H9 (cell line): ENCODE data around the gene RSBN1. TPM values are rescaled to one million over a fixed set of nuclear protein-coding genes. Genes with fewer than 3 reads are reported as not detected.

ENCODE experiments used
- DNase-seq: peaks from one replicate; pipeline ENCODE4 v3.0.0-alpha.2; 2017
- H2AFZ ChIP-seq: one replicate; pipeline ENCODE4 v1.6.1; 2013; ENCODE audit warnings: mild to moderate bottlenecking, low read length, control low read depth, moderate library complexity
- H2AK5ac ChIP-seq: 2 replicates; pipeline ENCODE4 v1.6.1; 2013; ENCODE audit warnings: low read length, control low read depth, mixed read lengths; ENCODE audit not compliant: insufficient read length
- H2BK120ac ChIP-seq: one replicate; pipeline ENCODE4 v1.6.1; 2013; ENCODE audit warnings: low read depth, mild to moderate bottlenecking, low read length, control low read depth, inconsistent platforms; ENCODE audit not compliant: poor library complexity, severe bottlenecking
- H2BK12ac ChIP-seq: 2 replicates; pipeline ENCODE4 v1.6.1; 2013; ENCODE audit warnings: low read length, control low read depth, mixed read lengths, low read depth; ENCODE audit not compliant: insufficient read length
- H2BK15ac ChIP-seq: 2 replicates; pipeline ENCODE4 v1.6.1; 2013; ENCODE audit warnings: low read depth, low read length, control low read depth
- H2BK20ac ChIP-seq: one replicate; pipeline ENCODE4 v1.6.1; 2013; ENCODE audit warnings: low read depth, mild to moderate bottlenecking, low read length, control low read depth, inconsistent platforms; ENCODE audit not compliant: poor library complexity, severe bottlenecking
- H2BK5ac ChIP-seq: 2 replicates; pipeline ENCODE4 v1.6.1; 2013; ENCODE audit warnings: low read length, control low read depth, mixed read lengths; ENCODE audit not compliant: insufficient read length
- H3K14ac ChIP-seq: 2 replicates; pipeline ENCODE4 v1.6.1; 2013; ENCODE audit warnings: low read length, control low read depth; ENCODE audit not compliant: insufficient read depth
- H3K18ac ChIP-seq: 2 replicates; pipeline ENCODE4 v1.6.1; 2013; ENCODE audit warnings: low read depth, mild to moderate bottlenecking, mixed read lengths, low read length, control low read depth; ENCODE audit not compliant: insufficient read length
- H3K23ac ChIP-seq: 2 replicates; pipeline ENCODE4 v1.6.1; 2013; ENCODE audit warnings: low read length, control low read depth, mixed read lengths, low read depth; ENCODE audit not compliant: insufficient read length
- H3K23me2 ChIP-seq: 2 replicates; pipeline ENCODE4 v1.6.1; 2013; ENCODE audit warnings: low read depth, mild to moderate bottlenecking, mixed read lengths, low read length, control low read depth; ENCODE audit not compliant: insufficient read length, poor library complexity, severe bottlenecking
- H3K27ac ChIP-seq: 2 replicates; pipeline ENCODE4 v1.5.1; 2013; ENCODE audit warnings: low read length, control low read depth, mixed read lengths, low read depth; ENCODE audit not compliant: insufficient read length
- H3K27me3 ChIP-seq: 2 replicates; pipeline ENCODE4 v1.6.1; 2013; ENCODE audit warnings: low read length, control low read depth, inconsistent platforms; ENCODE audit not compliant: insufficient read depth
- H3K4ac ChIP-seq: 2 replicates; pipeline ENCODE4 v1.6.1; 2013; ENCODE audit warnings: low read depth, mild to moderate bottlenecking, control low read depth, inconsistent platforms, low read length, moderate library complexity
- H3K4me1 ChIP-seq: 2 replicates; pipeline ENCODE4 v1.6.1; 2013; ENCODE audit warnings: low read length, control low read depth, inconsistent platforms; ENCODE audit not compliant: insufficient read depth
- H3K4me2 ChIP-seq: 2 replicates; pipeline ENCODE4 v1.6.1; 2013; ENCODE audit warnings: low read length, control low read depth, mixed read lengths; ENCODE audit not compliant: insufficient read length, insufficient read depth
- H3K56ac ChIP-seq: 2 replicates; pipeline ENCODE4 v1.6.1; 2013; ENCODE audit warnings: low read depth, mild to moderate bottlenecking, mixed read lengths, low read length, control low read depth; ENCODE audit not compliant: insufficient read length
- H3K79me1 ChIP-seq: 2 replicates; pipeline ENCODE4 v1.6.1; 2013; ENCODE audit warnings: low read depth, mild to moderate bottlenecking, moderate library complexity, low read length, control low read depth, inconsistent platforms; ENCODE audit not compliant: insufficient read depth, poor library complexity, severe bottlenecking
- H3K79me2 ChIP-seq: 2 replicates; pipeline ENCODE4 v1.6.1; 2013; ENCODE audit warnings: low read length, control low read depth, inconsistent platforms; ENCODE audit not compliant: insufficient read depth
- H3K9ac ChIP-seq: 2 replicates; pipeline ENCODE4 v1.6.1; 2013; ENCODE audit warnings: low read length, control low read depth, mixed read lengths; ENCODE audit not compliant: insufficient read length; ENCODE audit errors: extremely low read depth
- H3K9me3 ChIP-seq: one replicate; pipeline ENCODE4 v1.6.1; 2013; ENCODE audit warnings: low read depth, low read length, inconsistent platforms; ENCODE audit not compliant: control insufficient read depth
- H3T11ph ChIP-seq: one replicate; pipeline ENCODE4 v1.6.1; 2013; ENCODE audit warnings: mild to moderate bottlenecking, low read length, control low read depth, inconsistent platforms
- H4K20me1 ChIP-seq: one replicate; pipeline ENCODE4 v1.6.1; 2013; ENCODE audit not compliant: control insufficient read depth, insufficient read length, insufficient read depth
- H4K5ac ChIP-seq: 2 replicates; pipeline ENCODE4 v1.6.1; 2013; ENCODE audit warnings: low read depth, mild to moderate bottlenecking, mixed read lengths, low read length, control low read depth; ENCODE audit not compliant: insufficient read length
- H4K8ac ChIP-seq: replicated peaks from 2 replicates; pipeline ENCODE4 v1.6.1; 2013; ENCODE audit warnings: low read length, control low read depth, mixed read lengths, low read depth; ENCODE audit not compliant: insufficient read length
- H4K91ac ChIP-seq: 2 replicates; pipeline ENCODE4 v1.6.1; 2013; ENCODE audit warnings: low read depth, mild to moderate bottlenecking, moderate library complexity, mixed read lengths, low read length, control low read depth; ENCODE audit not compliant: insufficient read length
- H3K27ac Mint-ChIP-seq, 3 experiments: 2 replicates in 2 of 3; 3 replicates in 1 of 3; pipeline ENCODE4 v1.8.0; 2020 to 2021; ENCODE audit warnings: mixed read lengths in 3 of 3, mild to moderate bottlenecking in 1 of 3, moderate library complexity in 1 of 3
- H3K27me3 Mint-ChIP-seq: 2 replicates; pipeline ENCODE4 v1.8.0; 2021; ENCODE audit warnings: low read depth, mild to moderate bottlenecking, moderate library complexity, mixed read lengths
- H3K36me3 Mint-ChIP-seq, 3 experiments: 2 replicates in 2 of 3; 3 replicates in 1 of 3; pipeline ENCODE4 v1.8.0; 2020 to 2021; ENCODE audit warnings: low read depth in 3 of 3, mixed read lengths in 3 of 3; ENCODE audit not compliant: insufficient read depth in 1 of 3
- H3K4me1 Mint-ChIP-seq, 2 experiments: 2 replicates each; pipeline ENCODE4 v1.8.0; 2020; ENCODE audit warnings: mixed read lengths in 2 of 2
- H3K4me3 Mint-ChIP-seq, 2 experiments: 2 replicates in 1 of 2; 3 replicates in 1 of 2; pipeline ENCODE4 v1.8.0; 2020 to 2021; ENCODE audit warnings: mild to moderate bottlenecking in 2 of 2, mixed read lengths in 2 of 2, moderate library complexity in 1 of 2
- H3K9me3 Mint-ChIP-seq, 2 experiments: 2 replicates in 1 of 2; 3 replicates in 1 of 2; pipeline ENCODE4 v1.8.0; 2020; ENCODE audit warnings: mild to moderate bottlenecking in 2 of 2, mixed read lengths in 2 of 2, moderate library complexity in 1 of 2
- WGBS: extraction: QIAGEN DNeasy Blood & Tissue Kit; methylation state at CpG from one replicate; pipeline ENCODE4 v1.1.7; 2013; ENCODE audit warnings: missing lambda C conversion rate, low lambda C conversion rate, mixed read lengths; ENCODE audit not compliant: insufficient read length; ENCODE audit errors: extremely low coverage; 5-methylcytosine and 5-hydroxymethylcytosine counted together
- total RNA-seq: library from RNA; stranded (reverse); gene quantifications from 2 replicates; pipeline ENCODE4 v1.2.1, GENCODE V29; 2021
- TF ChIP-seq, protein P1 (sequence below): fragments of 200-600 bp; sonication (generic); conservative IDR thresholded peaks from 3 replicates; pipeline ENCODE4 v1.8.0; 2021; ENCODE audit warnings: antibody characterized with exemption, mild to moderate bottlenecking

RSBN1 gene
- total RNA-seq, 1 experiment from 2014 or later, result 11.0 TPM

DNA sequence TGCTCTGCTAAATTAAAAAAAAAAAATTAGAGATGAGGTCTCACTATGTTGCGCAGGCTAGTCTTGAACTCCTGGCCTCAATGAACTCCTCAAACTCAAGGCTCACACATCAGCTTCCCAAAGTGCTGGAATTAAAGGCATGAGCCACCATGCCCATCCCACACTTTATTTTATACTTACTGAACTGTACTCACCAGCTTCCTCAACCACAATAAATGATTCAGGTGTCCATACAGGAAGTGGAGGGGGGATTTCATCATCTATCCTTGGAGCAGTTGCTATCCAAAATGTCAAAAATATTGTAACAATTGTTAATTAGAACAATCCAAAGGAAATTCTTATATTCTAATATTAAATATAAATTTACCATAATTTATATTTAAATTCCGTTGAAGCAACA, 22.4 kb upstream of the RSBN1 start:
- no peaks in the 10 kb centered on the region for H3K23me2 ChIP-seq
- H3K79me2 ChIP-seq, result no peaks in the 10 kb centered on the region
- no peak overlapping the region for H2AFZ ChIP-seq
- no peak overlapping the region for H3K27ac ChIP-seq
- Mint-ChIP-seq H3K27ac (no peak overlapping the region), H3K4me1 (no peaks in the 10 kb centered on the region), H3K27me3 (peaks cover 6% of the 10 kb centered on the region), H3K36me3 (no peaks in the 10 kb centered on the region), H3K4me3 (no peak overlapping the region), H3K9me3 (no peaks in the 10 kb centered on the region)
- H3K14ac ChIP-seq, result no peak overlapping the region
- H2AK5ac ChIP-seq, result no peak overlapping the region
- no peaks in the 10 kb centered on the region for H4K20me1 ChIP-seq
- H3K56ac ChIP-seq, result no peak overlapping the region
- no peak overlapping the region for H3T11ph ChIP-seq
- H2BK12ac ChIP-seq, result no peak overlapping the region
- no peak overlapping the region for H2BK20ac ChIP-seq
- H2BK5ac ChIP-seq, result no peak overlapping the region
- no peaks in the 10 kb centered on the region for H3K79me1 ChIP-seq
- H4K5ac ChIP-seq, result no peak overlapping the region
- no peak overlapping the region for H3K18ac ChIP-seq
- H2BK120ac ChIP-seq, result no peak overlapping the region
- H3K23ac ChIP-seq, result no peak overlapping the region
- no peak overlapping the region for H3K9ac ChIP-seq
- H3K4me2 ChIP-seq, result no peak overlapping the region
- no peak overlapping the region for H3K4ac ChIP-seq
- H3K4me1 ChIP-seq, result no peaks in the 10 kb centered on the region
- WGBS, result no CpG with 5 or more reads among the region's 2 CpGs
- no peaks in the 10 kb centered on the region for H3K9me3 ChIP-seq
- H3K27me3 ChIP-seq, result no peaks in the 10 kb centered on the region
- TF ChIP-seq, protein P1, sequence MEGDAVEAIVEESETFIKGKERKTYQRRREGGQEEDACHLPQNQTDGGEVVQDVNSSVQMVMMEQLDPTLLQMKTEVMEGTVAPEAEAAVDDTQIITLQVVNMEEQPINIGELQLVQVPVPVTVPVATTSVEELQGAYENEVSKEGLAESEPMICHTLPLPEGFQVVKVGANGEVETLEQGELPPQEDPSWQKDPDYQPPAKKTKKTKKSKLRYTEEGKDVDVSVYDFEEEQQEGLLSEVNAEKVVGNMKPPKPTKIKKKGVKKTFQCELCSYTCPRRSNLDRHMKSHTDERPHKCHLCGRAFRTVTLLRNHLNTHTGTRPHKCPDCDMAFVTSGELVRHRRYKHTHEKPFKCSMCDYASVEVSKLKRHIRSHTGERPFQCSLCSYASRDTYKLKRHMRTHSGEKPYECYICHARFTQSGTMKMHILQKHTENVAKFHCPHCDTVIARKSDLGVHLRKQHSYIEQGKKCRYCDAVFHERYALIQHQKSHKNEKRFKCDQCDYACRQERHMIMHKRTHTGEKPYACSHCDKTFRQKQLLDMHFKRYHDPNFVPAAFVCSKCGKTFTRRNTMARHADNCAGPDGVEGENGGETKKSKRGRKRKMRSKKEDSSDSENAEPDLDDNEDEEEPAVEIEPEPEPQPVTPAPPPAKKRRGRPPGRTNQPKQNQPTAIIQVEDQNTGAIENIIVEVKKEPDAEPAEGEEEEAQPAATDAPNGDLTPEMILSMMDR, result no peak
- H2BK15ac ChIP-seq, result no peak overlapping the region
- H4K8ac ChIP-seq, result no peak overlapping the region
- no peak overlapping the region for H4K91ac ChIP-seq
- DNase-seq, result no peak
